Medulla oblongata (tissue), 1 donor: ENCODE results near the gene CDNF.
"Not testable (repeated sequence)": the region's sequence is repeated elsewhere in the genome, so short reads cannot be mapped to it uniquely, and the experiment has no call there.

ENCODE experiments used
- DNase-seq: peaks from one replicate; pipeline ENCODE4 v3.0.0-alpha.2; 2015; ENCODE audit errors: extremely low spot score

Gene CDNF

DNA sequence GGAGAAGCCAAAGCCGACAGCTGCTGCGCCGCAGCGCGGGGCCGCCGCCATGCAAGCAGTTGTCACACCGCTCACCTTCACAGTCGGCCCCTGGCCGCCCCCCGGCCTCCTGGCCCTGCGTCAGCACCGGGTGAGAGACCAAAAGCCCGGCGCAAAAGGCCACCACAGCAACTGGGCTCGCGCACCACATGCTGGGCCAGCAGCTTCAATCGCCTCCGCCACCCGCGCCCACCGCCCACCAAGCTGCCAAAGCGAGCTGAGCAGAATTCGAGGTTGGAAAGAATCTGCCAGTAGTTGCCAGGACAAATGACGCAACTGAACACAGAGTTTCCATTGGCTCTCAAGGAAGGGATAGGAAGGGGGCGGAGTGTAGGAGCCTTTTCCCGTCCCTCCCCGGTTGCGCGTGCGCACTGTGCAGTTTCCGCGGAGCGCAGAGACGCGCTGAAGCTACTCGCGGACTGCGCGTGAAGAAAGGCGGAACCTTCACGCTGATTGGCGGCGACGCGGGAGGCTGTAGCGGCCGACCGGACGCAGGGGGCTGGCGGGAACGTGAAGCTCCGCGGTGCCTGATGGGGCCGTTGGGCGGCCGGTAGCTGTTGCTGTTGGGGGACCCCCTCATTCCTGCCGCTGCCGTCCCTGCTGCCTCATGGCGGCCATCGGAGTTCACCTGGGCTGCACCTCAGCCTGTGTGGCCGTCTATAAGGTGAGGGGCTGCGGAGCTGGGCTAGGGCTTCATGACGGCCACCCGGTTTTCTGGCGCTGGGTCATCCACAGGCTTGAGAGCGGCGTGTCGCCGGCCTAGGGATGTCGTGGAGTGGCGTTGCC, at the start of gene CDNF, which contains the start of the genes HSPA14 and MSANTD7:
Gene CDNF (minus strand): TSS at position 281 of the 825 bp plus-strand sequence. CDS start 91 bp downstream, at position 190.
Gene HSPA14 (plus strand): TSS at position 550 of the 825 bp plus-strand sequence. CDS start 97 bp downstream, at position 647.
Gene MSANTD7 (plus strand): TSS at position 550 of the 825 bp plus-strand sequence. CDS start 3,979 bp downstream, outside the sequence.
- peak; percentile 100 for DNase-seq

DNA sequence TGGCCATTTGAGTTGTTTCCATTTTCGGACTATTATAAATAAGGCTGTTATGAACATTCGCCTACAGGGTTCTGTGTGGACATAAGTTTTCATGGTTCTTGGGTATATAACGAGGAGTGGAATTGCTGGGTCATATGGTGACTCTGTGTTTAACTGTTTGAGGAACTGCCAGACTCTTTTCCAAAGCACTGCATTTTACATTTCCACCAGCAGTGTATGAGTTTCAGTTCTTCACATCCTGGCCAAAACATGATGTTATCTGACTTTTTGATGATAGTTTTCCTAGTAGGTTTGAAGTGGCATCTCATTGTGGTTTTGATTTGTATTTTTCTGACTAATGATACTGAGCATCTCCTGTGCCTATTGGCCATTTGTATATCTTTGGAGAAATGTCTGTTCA, 46.2 kb upstream of the CDNF start:
- no peak for DNase-seq

DNA sequence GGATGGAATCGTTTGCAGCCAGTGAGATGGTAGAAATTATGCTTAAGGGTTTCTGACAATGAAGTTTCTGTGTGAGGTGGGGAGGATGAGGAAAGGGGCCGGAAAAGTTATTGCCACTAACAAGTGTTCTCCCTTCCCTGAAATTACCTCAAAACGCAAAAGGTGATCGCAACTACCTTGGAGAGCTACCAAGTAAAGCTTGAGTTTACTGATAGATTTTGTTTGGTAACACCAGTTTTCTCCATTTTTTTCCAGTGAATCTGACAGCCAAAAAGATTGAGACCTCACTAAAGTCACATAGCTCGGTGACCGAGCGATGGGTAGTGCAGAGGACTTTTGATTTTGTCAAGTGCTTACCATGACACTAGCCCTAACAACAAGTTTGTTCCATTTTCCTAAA, 42.4 kb upstream of the CDNF start:
- DNase-seq, result no peak

DNA sequence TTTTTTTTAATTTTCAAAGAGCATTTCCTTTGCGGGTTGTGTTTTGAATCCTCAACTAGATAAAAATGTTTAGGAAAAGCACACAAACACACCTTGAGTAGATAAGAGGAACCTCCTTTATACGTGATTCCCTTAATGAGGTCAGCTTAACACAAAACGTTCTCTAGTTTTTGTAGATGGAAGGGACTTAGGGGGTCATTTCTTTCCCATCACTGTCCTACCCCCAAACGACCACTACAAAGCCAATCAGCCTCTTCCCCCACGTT, 42.0 kb upstream of the CDNF start:
- DNase-seq, result no peak

DNA sequence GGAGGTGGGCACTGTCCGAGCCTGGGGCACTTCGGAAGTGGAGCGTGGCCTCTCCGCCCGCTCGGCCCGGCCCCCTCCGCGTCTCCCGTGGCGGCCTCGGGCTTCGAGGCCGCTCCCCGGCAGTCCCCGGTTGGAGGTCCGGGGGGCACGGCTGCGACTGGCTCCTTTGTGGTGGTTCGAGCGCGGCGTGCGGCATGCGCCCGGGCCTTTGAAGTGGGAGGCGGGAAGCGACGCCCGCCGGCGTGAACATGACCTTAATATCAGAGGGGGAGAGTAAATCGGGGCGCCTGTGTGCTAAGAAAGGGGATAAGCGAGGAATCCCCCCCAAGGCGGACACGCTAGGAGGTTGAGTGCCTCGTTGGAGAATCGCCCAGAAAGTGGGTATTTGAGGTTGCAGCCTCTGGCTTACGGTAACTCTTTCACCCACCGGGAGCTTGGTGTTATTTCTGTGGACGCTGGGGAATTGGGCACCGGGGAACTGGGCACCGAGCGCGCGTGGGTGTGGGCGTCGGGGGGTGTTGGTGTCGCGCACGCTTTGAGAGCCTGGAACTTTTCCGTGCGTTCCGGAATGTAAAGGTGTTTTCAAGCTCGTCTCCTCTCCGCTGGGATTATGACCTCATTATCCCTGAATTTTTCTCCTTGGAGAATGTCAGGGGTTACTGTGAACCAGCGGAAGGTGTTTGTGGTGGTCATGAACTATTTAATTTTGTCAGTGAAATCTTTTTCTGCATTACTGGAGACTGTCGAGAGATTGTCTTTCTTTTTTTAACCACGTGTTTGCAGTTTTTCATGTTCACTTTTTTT, 41.5 kb upstream of the CDNF start:
- peak; percentile 7 for DNase-seq

DNA sequence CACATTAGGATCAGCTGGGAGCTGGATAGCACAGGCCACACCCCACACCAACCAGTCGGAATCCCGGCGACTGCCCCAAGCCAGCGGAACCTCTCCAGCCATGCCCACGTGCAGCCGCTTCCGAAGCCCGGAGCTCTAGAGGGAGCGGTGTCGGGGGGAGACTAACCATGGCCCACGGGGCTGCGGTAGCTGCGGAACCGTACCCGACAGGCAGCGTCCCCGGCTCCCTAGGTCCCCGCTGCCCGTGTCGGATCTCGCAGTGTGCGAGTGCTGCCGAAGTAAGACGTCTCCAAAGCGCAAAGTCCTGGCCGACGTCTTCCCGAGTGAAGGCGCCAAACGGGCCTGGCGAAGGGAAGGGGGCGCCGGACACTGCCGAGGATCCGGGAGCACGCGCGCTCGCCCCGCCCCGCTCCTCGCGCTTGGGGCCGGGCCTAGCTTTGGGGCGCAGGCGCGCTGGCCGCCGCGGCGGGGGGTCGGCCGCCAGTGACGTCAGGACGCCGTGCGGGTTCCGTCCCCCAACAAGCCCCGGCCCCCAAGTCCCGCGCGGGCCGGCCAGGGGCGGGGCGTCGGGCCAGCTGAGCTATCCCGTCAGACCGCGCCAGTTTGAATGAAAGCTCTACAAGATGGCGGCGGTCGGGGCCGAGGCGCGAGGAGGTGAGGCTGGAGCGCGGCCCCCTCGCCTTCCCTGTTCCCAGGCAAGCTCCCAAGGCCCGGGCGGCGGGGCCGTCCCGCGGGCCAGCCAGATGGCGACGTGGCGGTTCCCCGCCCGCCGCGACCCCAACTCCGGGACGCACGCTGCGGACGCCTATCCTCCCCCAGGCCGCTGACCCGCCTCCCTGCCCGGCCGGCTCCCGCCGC, 40.7 kb upstream of the CDNF start, which contains the start of gene SUV39H2:
Gene SUV39H2 (plus strand): TSS at position 601 of the 858 bp plus-strand sequence. CDS start 23 bp downstream, at position 624.
- DNase-seq, result peak; percentile 97

DNA sequence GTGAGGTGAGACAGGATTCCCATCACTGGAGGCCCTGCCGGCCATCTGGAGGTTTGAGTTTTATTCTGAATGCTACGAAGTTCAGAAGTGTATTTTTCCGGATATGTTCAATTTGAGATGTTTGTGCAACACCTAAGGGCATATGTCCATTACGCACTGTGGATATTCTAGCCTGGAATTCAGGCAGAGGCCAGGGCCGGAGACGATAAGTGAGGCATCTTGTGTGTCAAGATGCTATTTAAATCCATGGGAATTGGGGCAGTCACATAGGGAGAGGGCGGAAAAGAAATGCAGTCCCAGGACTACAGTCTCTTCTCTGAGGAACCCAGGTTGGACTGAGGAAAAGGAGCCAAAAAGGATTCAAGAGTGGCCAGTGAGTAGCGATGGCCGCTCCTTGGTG, 38.9 kb upstream of the CDNF start:
- no peak for DNase-seq

DNA sequence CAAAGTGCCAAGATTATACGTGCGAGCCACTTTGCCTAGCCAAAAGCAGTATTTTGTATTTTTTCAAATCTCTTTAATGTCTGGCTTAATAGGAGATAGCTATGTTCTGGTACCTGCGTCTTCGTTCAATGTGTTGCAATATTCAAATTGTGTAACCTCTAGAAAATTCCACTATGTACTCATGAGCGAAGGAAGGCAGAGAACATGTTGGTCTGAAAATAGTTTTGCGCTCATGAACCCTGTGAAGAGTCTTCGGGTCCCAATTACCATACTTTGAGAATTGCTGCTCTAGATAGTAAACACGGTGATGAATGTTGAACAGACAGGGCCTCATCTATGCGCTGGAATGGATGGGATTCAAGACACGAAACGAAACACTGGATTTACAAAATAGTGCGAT, 38.1 kb upstream of the CDNF start:
- no peak for DNase-seq

DNA sequence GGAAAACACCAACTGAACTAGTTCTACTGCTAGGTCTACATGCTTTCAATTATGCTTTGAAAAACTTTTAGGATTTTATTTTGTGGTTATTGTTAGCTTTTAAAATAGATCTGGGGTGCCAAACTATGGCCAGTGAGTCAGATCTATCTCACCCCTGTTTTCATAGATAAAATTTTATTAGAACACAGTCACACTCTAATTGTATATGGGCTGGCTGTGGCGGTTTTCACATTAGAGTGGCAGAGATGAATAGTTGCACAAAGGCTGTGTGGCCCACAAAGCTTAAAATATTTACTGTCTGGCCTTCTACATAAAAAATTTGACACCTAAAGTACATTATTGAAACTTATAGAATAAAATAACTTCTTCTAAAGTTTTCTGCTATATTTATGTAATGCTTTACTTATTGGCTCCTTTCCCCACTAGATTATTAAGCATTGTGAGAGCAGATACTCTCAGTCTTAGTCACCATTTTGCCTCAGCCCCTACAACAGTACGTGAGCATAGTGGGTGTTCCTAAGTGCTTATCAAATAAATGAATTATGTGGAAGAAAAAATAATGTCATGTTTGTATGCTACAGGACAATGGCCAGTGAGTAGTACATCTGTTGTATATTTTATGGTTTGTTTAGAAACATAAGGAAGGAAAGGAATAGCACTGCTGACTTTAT, 35.4 kb upstream of the CDNF start:
- DNase-seq, result no peak

DNA sequence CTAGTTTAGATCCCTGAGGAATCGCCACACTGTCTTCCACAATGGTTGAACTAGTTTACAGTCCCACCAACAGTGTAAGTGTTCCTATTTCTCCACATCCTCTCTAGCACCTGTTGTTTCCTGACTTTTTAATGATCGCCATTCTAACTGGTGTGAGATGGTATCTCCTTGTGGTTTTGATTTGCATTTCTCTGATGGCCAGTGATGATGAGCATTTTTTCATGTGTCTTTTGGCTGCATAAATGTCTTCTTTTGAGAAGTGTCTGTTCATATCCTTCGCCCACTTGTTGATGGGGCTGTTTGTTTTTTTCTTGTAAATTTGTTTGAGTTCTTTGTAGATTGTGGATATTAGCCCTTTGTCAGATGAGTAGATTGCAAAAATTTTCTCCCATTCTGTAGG, 27.0 kb upstream of the CDNF start:
- not testable (repeated sequence) for DNase-seq

DNA sequence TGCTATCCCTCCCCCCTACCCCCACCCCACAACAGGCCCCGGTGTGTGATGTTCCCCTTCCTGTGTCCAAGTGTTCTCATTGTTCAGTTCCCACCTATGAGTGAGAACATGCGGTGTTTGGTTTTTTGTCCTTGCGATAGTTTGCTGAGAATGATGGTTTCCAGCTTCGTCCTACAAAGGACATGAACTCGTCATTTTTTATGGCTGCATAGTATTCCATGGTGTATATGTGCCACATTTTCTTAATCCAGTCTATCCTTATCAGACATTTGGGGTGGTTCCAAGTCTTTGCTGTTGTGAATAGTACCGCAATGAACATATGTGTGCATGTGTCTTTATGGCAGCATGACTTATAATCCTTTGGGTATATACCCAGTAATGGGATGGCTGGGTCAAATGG, 26.6 kb upstream of the CDNF start:
- not testable (repeated sequence) for DNase-seq

DNA sequence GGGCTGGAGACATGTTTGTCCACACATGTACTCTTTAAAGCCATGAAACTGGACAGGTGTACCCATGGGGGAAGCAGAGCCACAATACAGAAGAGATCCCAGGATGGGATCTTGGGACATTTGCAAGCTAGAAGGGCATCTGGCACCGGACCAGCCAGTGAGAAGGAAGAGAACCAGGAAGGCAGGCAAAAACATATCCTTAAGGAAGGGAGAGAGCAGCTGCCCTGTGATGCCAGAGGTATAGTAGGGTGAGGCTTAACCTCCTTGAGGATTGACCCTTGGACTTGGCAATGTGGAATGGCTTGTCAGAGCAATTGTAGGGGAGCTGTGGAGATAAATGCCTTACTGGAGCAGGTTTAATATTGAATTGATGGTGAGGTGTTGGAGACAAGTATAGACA, 23.0 kb upstream of the CDNF start:
- DNase-seq, result no peak

DNA sequence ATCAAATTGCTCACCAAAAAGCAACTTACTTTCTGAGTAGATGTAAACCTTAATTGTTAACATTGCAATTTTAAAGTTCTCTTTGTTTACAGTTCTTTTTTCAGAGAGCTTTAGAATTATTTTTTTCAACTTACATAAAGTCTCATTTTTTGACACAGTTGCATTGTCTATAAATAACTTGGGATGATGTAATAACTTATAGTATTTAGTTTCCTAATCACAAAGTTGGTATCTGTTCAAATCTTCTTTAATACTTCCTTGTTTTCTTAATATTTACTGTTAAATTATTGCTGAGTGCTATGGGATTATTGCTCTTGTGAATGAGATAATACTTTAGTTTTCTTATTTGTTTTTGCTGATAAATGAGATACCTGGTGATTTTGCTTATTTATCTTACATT, 21.9 kb upstream of the CDNF start:
- DNase-seq, result no peak

DNA sequence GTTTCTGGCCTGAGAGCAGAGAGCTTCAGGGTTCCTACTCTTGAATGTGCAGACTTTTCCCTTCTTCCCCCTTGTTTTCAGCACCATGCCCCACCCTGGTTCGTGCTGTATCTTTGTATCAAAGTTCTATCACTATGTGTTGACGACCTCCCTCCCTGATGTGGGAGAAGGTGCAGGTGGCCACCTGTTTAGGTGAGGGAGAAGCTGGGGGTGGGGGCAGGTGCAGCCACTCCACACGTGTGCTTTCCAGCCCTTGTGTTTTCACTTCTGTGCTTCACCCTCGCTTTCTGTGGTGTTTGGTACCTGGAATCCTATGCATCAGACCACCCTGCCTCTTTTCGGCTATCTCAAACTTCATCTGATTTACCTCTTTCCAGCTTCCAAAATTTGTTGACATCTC, 21.2 kb upstream of the CDNF start:
- no peak for DNase-seq

DNA sequence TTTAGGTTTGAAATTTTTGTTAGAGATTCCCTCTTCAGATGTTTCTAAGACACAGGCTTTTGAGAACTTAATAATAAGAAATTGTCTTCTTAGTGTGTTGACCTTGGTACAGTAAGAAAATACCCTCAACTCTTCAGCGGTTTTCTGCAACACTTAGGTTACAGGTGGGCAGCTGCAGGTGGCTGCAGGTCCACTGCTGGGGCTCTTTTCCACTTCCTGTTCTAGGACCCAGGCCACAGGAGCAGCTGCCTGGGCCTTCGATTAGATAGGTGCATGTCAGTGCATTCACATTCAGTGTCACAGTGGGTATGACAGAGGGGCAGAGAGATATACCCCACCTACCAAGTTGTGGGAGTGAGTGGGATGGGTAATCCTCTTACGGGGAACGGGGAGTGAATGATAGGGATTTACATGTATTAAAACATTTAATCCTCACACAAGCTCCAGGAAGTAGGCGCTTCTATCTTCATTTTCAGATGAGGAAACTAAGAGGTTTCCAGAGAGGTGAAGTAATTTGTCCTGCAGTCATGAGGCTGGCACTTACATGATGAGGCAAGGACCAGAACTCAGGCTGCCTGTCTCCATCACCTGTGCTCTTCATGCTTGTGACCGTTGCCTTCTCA, 20.6 kb upstream of the CDNF start:
- DNase-seq, result no peak

DNA sequence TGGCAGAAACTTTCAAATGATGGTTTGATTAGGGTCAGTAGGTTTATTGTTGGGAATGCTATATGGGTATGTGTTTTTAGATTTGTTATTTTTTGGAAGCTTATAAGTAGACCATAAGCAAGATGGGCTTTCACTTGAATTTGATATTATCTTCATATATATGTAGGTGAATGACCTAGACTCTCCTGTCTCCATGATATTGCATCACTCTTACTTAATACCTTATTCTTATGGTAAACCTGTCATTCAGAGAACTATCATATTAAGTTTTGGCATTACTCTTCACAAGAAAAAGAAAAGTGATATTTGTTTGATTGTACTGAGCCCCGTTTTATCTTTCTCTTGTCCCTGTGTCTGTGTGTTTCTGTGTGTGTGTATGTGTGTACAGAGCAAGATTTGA, 17.6 kb upstream of the CDNF start:
- no peak for DNase-seq

DNA sequence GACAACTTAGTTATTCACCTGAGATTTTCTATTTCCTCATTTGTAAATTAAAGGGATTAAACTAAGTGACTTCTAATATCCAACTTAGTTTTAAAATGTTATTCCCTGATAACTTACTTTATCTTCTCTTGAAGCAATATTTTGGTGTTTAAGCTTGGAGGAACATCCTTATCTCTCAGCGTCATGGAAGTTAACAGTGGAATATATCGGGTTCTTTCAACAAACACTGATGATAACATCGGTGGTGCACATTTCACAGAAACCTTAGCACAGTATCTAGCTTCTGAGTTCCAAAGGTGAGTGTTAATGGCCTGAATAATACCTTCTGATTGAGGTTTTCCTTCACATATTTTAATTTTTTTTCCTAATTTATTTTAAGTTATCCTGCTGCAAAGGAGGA, 14.4 kb upstream of the CDNF start:
- DNase-seq, result no peak

DNA sequence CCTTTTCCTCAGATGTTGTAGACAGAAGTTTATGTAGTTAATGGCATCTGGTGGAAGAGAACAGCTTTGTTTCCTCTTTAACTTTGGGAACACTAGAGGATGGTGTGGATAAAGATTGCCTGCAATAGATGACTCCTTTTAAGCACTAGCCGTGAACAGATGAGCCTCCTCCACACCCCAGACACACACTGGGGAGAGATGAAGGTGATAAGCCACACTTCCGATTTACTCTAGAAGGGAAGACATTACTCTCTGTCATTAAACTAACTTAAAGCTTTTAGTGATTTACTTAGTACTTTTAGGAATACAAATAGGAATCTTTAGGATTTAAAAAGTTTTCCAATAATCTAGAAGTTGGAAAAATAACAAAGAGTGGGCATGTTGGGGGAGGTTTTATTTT, 7.1 kb upstream of the CDNF start:
- no peak for DNase-seq

DNA sequence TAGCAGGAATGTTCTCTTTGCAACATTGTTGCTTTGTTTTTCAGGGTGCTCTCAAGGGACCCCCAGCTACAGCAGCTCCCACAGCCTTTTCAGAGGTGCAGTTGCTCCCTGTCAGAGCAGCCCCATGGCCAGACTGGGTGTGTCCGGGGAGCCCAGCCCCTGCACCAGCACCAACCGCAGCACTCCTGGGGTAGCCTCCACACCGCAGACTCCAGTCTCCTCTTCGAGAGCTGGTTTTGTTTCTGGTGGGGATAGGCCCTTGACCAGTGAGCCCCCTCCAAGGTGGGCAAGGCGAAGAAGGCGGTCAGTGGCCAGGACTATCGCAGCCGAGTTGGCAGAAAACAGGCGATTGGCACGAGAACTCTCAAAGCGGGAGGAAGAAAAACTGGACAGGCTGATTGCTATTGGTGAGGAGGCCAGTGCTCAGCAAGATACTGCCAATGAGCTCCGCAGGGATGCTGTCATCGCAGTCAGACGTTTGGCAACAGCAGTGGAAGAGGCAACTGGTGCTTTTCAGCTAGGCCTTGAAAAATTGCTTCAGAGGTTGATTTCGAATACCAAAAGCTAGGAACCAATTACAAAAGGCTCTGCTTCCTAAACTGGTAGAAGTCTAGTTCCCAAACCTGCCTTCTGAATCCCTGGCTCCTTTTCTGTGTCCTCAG, 5.6 kb upstream of the CDNF start:
- peak; percentile 30 for DNase-seq

DNA sequence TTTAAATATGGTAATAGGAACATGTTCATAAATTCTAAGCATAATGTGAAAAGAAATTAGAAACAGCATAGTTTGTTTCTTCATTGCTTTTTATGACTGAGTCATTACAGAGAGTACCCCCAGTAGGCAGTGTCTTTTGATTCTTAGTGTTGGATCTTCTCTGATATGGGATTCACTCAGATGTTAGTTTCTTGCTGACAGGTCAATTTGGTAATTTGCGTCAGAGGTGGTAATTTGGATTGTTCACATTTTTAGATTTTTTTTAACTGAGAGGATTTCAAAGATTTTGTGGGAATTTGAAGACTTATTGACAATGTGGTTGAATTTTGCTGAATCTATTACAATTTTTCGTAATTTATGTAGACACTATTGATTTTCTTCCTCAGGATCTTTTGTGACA, 2.3 kb upstream of the CDNF start:
- DNase-seq, result no peak
